Vagina (tissue), 2 donors: Measurements from ENCODE around the gene GALNT3. TPM values are rescaled to one million over a fixed set of nuclear protein-coding genes. Genes with fewer than 3 reads are reported as not detected.

ENCODE experiments used
- DNase-seq, 2 donors: peaks; one replicate each; pipeline ENCODE4 v3.0.0-alpha.2; 2017; ENCODE audit errors: extremely low spot score in 2 of 2
- H3K27ac ChIP-seq: fragments of 200-600 bp; sonication (generic); one replicate; pipeline ENCODE4 v1.5.1; 2019
- H3K27me3 ChIP-seq: fragments of 200-600 bp; sonication (generic); one replicate; pipeline ENCODE4 v1.5.1; 2019
- H3K36me3 ChIP-seq, 2 donors: fragments of 200-600 bp; sonication (generic); one replicate each; pipeline ENCODE4 v1.5.1; 2017 to 2019
- H3K4me1 ChIP-seq: fragments of 200-600 bp; sonication (generic); one replicate; pipeline ENCODE4 v1.5.1; 2019
- H3K4me3 ChIP-seq, 2 donors: fragments of 200-600 bp; sonication (generic); 1 replicate in 1 of 2; 2 replicates in 1 of 2; pipeline ENCODE4 v1.5.1; 2016 to 2019
- H3K9me3 ChIP-seq: fragments of 200-600 bp; sonication (generic); one replicate; pipeline ENCODE4 v1.5.1; 2019
- CTCF ChIP-seq, 3 experiments: fragments of 450-650 bp in 2 of 3; fragments of 200-600 bp in 1 of 3; sonication (generic) in 1 of 3; IDR thresholded peaks; one replicate each; pipeline ENCODE4 v1.5.1; 2017 to 2019; ENCODE audit warnings: antibody characterized with exemption in 3 of 3, mild to moderate bottlenecking in 2 of 3, moderate library complexity in 2 of 3
- POLR2A ChIP-seq, 2 donors: fragments of 450-650 bp; IDR thresholded peaks; one replicate each; pipeline ENCODE4 v1.6.1; 2017; ENCODE audit warnings: antibody characterized with exemption in 2 of 2, mild to moderate bottlenecking in 2 of 2, moderate library complexity in 2 of 2
- POLR2AphosphoS5 ChIP-seq, 2 donors: sonication (generic); formaldehyde crosslinking; IDR thresholded peaks; one replicate each; pipeline ENCODE4 v1.9.0; 2017; ENCODE audit warnings: antibody characterized with exemption in 2 of 2, mild to moderate bottlenecking in 2 of 2, low read depth in 1 of 2; ENCODE audit not compliant: insufficient read depth in 1 of 2
- intact Hi-C: fragments of 100-400 bp; cut with DNase I; formaldehyde crosslinking; loops from one replicate; pipeline ENCODE4 v1.15.1; 2023
- total RNA-seq: library from RNA; depleted of rRNA; stranded (reverse); fragments of >200 nt; gene quantifications from one replicate; pipeline ENCODE4 v1.2.3, GENCODE V29; 2016

The GALNT3 gene
- total RNA-seq, 1 donor from 2014 or later = 7.4 TPM

- H3K27ac ChIP-seq = no peak overlapping the region
- H3K36me3 ChIP-seq = peaks cover 0 to 3% of the 10 kb centered on the region in 2 donors
- H3K27me3 ChIP-seq = no peaks in the 10 kb centered on the region
- H3K9me3 ChIP-seq = no peaks in the 10 kb centered on the region
- H3K4me3 ChIP-seq = no peak overlapping the region
- DNase-seq = no peak
- TF ChIP-seq POLR2AphosphoS5 (IDR thresholded peaks at IDR 0.05; ENCODE audit: insufficient read depth in 1 of 2, low read depth in 1 of 2) (no peak), CTCF (IDR thresholded peaks at IDR 0.05) (no peak), POLR2A (IDR thresholded peaks at IDR 0.05) (no peak)
- intact Hi-C loops = no loop called here
- H3K4me1 ChIP-seq = no peaks in the 10 kb centered on the region
These were observed 47.5 kb downstream of the GALNT3 start for GRCh38 chr2:165746501-165746900.

- no peak for DNase-seq
- Histone ChIP-seq H3K36me3 (peaks cover 0 to 3% of the 10 kb centered on the region in 2 donors), H3K9me3 (no peaks in the 10 kb centered on the region), H3K4me1 (no peaks in the 10 kb centered on the region), H3K27me3 (no peaks in the 10 kb centered on the region), H3K4me3 (no peak overlapping the region), H3K27ac (no peak overlapping the region)
- intact Hi-C loops = no loop called here
- TF ChIP-seq POLR2A (IDR thresholded peaks at IDR 0.05) (no peak), CTCF (IDR thresholded peaks at IDR 0.05) (no peak), POLR2AphosphoS5 (IDR thresholded peaks at IDR 0.05; ENCODE audit: insufficient read depth in 1 of 2, low read depth in 1 of 2) (no peak)
These were observed 48.1 kb downstream of the GALNT3 start for GRCh38 chr2:165745916-165746315.

GRCh38 chr2:165743442-165743841 is 50.6 kb downstream of the GALNT3 start:
- no peak for TF ChIP-seq POLR2A (IDR thresholded peaks at IDR 0.05)
- TF ChIP-seq CTCF (IDR thresholded peaks at IDR 0.05) = no peak
- TF ChIP-seq POLR2AphosphoS5 (IDR thresholded peaks at IDR 0.05; ENCODE audit: insufficient read depth in 1 of 2, low read depth in 1 of 2) = no peak
- DNase-seq = no peak
- Histone ChIP-seq H3K36me3 (no peaks in the 10 kb centered on the region), H3K9me3 (no peaks in the 10 kb centered on the region), H3K27me3 (no peaks in the 10 kb centered on the region), H3K4me3 (no peak overlapping the region), H3K4me1 (no peaks in the 10 kb centered on the region), H3K27ac (no peak overlapping the region)
- intact Hi-C loops = no loop called here

- no peaks in the 10 kb centered on the region for H3K9me3 ChIP-seq
- no peak overlapping the region for H3K4me3 ChIP-seq
- intact Hi-C loops = no loop called here
- TF ChIP-seq POLR2AphosphoS5 (IDR thresholded peaks at IDR 0.05; ENCODE audit: insufficient read depth in 1 of 2, low read depth in 1 of 2) = no peak
- TF ChIP-seq CTCF (IDR thresholded peaks at IDR 0.05) = no peak
- no peak for TF ChIP-seq POLR2A (IDR thresholded peaks at IDR 0.05)
- no peaks in the 10 kb centered on the region for H3K4me1 ChIP-seq
- H3K27ac ChIP-seq = no peak overlapping the region
- no peaks in the 10 kb centered on the region for H3K36me3 ChIP-seq
- DNase-seq = no peak
- H3K27me3 ChIP-seq = no peaks in the 10 kb centered on the region
These were observed 68.6 kb downstream of the GALNT3 start for GRCh38 chr2:165725421-165725820.

- no peaks in the 10 kb centered on the region for H3K4me1 ChIP-seq
- intact Hi-C loops = no loop called here
- H3K27ac ChIP-seq = no peak overlapping the region
- H3K27me3 ChIP-seq = no peaks in the 10 kb centered on the region
- no peaks in the 10 kb centered on the region for H3K36me3 ChIP-seq
- DNase-seq = no peak
- no peak overlapping the region for H3K4me3 ChIP-seq
- H3K9me3 ChIP-seq = no peaks in the 10 kb centered on the region
- TF ChIP-seq POLR2AphosphoS5 (IDR thresholded peaks at IDR 0.05; ENCODE audit: insufficient read depth in 1 of 2, low read depth in 1 of 2) = no peak
- no peak for TF ChIP-seq CTCF (IDR thresholded peaks at IDR 0.05)
- TF ChIP-seq POLR2A (IDR thresholded peaks at IDR 0.05) = no peak
These were observed 73.5 kb downstream of the GALNT3 start for GRCh38 chr2:165720511-165720910.
